Effector CD8-positive, alpha-beta T cell (primary cell): ENCODE results near the gene ASGR2.
"Not testable (repeated sequence)": the region's sequence is repeated elsewhere in the genome, so short reads cannot be mapped to it uniquely, and the experiment has no call there.

Experiments
- DNase-seq: peaks from one replicate; lab custom pipeline; 2025; lab: John Stamatoyannopoulos, UW
- total RNA-seq, 4 experiments: gene quantifications; one replicate each; lab custom pipeline; 2026; lab: John Stamatoyannopoulos, UW

The ASGR2 gene
- total RNA-seq = 0 reads per million in 4 experiments

- no peak for DNase-seq
Measured at GRCh38 chr17:7114241-7114874, at the start of gene ASGR2. TSS of gene ASGR2 (minus strand) at chr17:7114822. CDS start at chr17:7114240, 582 bp downstream.

GRCh38 chr17:7159571-7159970 lies 44.9 kb upstream of the ASGR2 start:
- DNase-seq = not testable (repeated sequence)

GRCh38 chr17:7158424-7158823 lies 43.8 kb upstream of the ASGR2 start:
- not testable (repeated sequence) for DNase-seq

GRCh38 chr17:7156342-7156940 lies 41.8 kb upstream of the ASGR2 start:
- DNase-seq = no peak

- DNase-seq = no peak
Measured at GRCh38 chr17:7147772-7148171, 33.1 kb upstream of the ASGR2 start.

- no peak for DNase-seq
Measured at GRCh38 chr17:7146115-7146514, 31.5 kb upstream of the ASGR2 start.

GRCh38 chr17:7144213-7144612 lies 29.6 kb upstream of the ASGR2 start:
- DNase-seq = no peak

- no peak for DNase-seq
Measured at GRCh38 chr17:7141824-7142223, 27.2 kb upstream of the ASGR2 start.

- DNase-seq = no peak
Measured at GRCh38 chr17:7139400-7139799, 24.8 kb upstream of the ASGR2 start.

- DNase-seq = no peak
Measured at GRCh38 chr17:7138800-7139381, 24.3 kb upstream of the ASGR2 start.

- no peak for DNase-seq
Measured at GRCh38 chr17:7137171-7137943, 22.7 kb upstream of the ASGR2 start.

GRCh38 chr17:7136266-7136877 lies 21.8 kb upstream of the ASGR2 start:
- peak; percentile 68 for DNase-seq

- no peak for DNase-seq
Measured at GRCh38 chr17:7133916-7134315, 19.3 kb upstream of the ASGR2 start.

- peak; percentile 21 for DNase-seq
Measured at GRCh38 chr17:7133424-7133823, 18.8 kb upstream of the ASGR2 start.

GRCh38 chr17:7132511-7133094 lies 18.0 kb upstream of the ASGR2 start:
- peak; percentile 44 for DNase-seq

- DNase-seq = no peak
Measured at GRCh38 chr17:7131423-7131791, 16.8 kb upstream of the ASGR2 start.

GRCh38 chr17:7130621-7131422 lies 16.2 kb upstream of the ASGR2 start:
- no peak for DNase-seq

GRCh38 chr17:7129311-7129710 lies 14.7 kb upstream of the ASGR2 start:
- DNase-seq = no peak

GRCh38 chr17:7128160-7128559 lies 13.5 kb upstream of the ASGR2 start:
- no peak for DNase-seq

- DNase-seq = not testable (repeated sequence)
Measured at GRCh38 chr17:7127501-7127900, 12.9 kb upstream of the ASGR2 start.

- DNase-seq = not testable (repeated sequence)
Measured at GRCh38 chr17:7126386-7126785, 11.8 kb upstream of the ASGR2 start.
